Measurements from ENCODE around the gene POLA1.

The POLA1 gene

DNA sequence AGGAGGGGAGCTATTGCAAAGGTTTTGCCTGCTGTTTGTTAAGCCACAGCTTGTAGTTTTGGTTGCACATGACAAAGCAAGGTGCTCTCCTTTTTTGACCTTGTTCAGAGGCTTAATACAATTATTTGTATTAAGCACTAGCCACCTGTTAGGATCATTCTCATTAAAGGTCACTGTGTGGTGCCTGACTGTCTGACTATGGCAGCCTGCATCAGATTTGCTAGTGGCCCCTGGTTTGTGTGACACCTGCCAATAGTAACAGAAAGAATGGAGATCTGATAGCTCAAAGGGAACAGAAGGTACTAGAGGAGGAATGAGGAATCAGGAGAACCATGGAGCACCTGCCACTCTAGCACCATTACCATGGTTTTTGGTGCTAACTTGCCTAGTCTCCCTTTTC lies 102.5 kb downstream of the POLA1 start:
- TF ChIP-seq ZNF114 (tag by site-specific recombination; IDR thresholded peaks at IDR 0.05) (no peak), ZNF2 (tag by site-specific recombination; IDR thresholded peaks at IDR 0.05) (no peak), ZNF670 (tag by site-specific recombination; IDR thresholded peaks at IDR 0.05; ENCODE audit: low read depth) (no peak), EGR2 (tag by site-specific recombination; IDR thresholded peaks at IDR 0.05; ENCODE audit: low read depth) (no peak), ZNF768 (tag by site-specific recombination; IDR thresholded peaks at IDR 0.05) (no peak), ZNF555 (tag by site-specific recombination; conservative IDR thresholded peaks at IDR 0.05) (no peak), ZNF155 (tag by site-specific recombination; IDR thresholded peaks at IDR 0.05) (no peak), SALL2 (tag by site-specific recombination; IDR thresholded peaks at IDR 0.05; ENCODE audit: borderline replicate concordance) (no peak), ZBTB7A (tag by site-specific recombination; IDR thresholded peaks at IDR 0.05; ENCODE audit: low read depth) (no peak)
- TF ChIP-seq, protein P1, sequence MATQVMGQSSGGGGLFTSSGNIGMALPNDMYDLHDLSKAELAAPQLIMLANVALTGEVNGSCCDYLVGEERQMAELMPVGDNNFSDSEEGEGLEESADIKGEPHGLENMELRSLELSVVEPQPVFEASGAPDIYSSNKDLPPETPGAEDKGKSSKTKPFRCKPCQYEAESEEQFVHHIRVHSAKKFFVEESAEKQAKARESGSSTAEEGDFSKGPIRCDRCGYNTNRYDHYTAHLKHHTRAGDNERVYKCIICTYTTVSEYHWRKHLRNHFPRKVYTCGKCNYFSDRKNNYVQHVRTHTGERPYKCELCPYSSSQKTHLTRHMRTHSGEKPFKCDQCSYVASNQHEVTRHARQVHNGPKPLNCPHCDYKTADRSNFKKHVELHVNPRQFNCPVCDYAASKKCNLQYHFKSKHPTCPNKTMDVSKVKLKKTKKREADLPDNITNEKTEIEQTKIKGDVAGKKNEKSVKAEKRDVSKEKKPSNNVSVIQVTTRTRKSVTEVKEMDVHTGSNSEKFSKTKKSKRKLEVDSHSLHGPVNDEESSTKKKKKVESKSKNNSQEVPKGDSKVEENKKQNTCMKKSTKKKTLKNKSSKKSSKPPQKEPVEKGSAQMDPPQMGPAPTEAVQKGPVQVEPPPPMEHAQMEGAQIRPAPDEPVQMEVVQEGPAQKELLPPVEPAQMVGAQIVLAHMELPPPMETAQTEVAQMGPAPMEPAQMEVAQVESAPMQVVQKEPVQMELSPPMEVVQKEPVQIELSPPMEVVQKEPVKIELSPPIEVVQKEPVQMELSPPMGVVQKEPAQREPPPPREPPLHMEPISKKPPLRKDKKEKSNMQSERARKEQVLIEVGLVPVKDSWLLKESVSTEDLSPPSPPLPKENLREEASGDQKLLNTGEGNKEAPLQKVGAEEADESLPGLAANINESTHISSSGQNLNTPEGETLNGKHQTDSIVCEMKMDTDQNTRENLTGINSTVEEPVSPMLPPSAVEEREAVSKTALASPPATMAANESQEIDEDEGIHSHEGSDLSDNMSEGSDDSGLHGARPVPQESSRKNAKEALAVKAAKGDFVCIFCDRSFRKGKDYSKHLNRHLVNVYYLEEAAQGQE (tag by site-specific recombination; IDR thresholded peaks at IDR 0.05), result no peak
- TF ChIP-seq, protein P2, sequence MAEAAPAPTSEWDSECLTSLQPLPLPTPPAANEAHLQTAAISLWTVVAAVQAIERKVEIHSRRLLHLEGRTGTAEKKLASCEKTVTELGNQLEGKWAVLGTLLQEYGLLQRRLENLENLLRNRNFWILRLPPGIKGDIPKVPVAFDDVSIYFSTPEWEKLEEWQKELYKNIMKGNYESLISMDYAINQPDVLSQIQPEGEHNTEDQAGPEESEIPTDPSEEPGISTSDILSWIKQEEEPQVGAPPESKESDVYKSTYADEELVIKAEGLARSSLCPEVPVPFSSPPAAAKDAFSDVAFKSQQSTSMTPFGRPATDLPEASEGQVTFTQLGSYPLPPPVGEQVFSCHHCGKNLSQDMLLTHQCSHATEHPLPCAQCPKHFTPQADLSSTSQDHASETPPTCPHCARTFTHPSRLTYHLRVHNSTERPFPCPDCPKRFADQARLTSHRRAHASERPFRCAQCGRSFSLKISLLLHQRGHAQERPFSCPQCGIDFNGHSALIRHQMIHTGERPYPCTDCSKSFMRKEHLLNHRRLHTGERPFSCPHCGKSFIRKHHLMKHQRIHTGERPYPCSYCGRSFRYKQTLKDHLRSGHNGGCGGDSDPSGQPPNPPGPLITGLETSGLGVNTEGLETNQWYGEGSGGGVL (tag by site-specific recombination; IDR thresholded peaks at IDR 0.05), result no peak
- peaks cover 0 to 30% of the 10 kb centered on the region in 2 experiments for H3K36me3 ChIP-seq (ENCODE audit: control insufficient read depth in 2 of 2, insufficient read depth in 1 of 2, low read length in 2 of 2)
- no peaks in the 10 kb centered on the region for H3K4me1 ChIP-seq (ENCODE audit: control insufficient read depth, insufficient read depth, low read length)
- CTCF ChIA-PET, result interaction anchor here (0.7 kb wide), 1 partner anchor 19 kb away, joined by 3 read pairs; no protein-coding TSS in a partner anchor
- H3K9me3 ChIP-seq (ENCODE audit: control insufficient read depth, insufficient read depth, low read depth, low read length), result no peaks in the 10 kb centered on the region
- POLR2A ChIA-PET, result no interaction called here
- H3K27ac ChIP-seq (ENCODE audit: extremely low read depth, low read depth, low read length), result no peak overlapping the region
- H3K4me3 ChIP-seq (ENCODE audit: low read depth, low read length), result no peak overlapping the region

GRCh38 chrX:24799078-24799477 lies 105.4 kb downstream of the POLA1 start:
- ChIA-PET CTCF (interaction anchor here (0.6 kb wide), 1 partner anchor 104 kb away, joined by 3 read pairs; no protein-coding TSS in a partner anchor), POLR2A (no interaction called here)
- H3K36me3 ChIP-seq (ENCODE audit: control insufficient read depth in 2 of 2, insufficient read depth in 1 of 2, low read length in 2 of 2), result peaks cover 0 to 29% of the 10 kb centered on the region in 2 experiments
- no peak overlapping the region for H3K27ac ChIP-seq (ENCODE audit: extremely low read depth, low read depth, low read length)
- H3K4me1 ChIP-seq (ENCODE audit: control insufficient read depth, insufficient read depth, low read length), result no peaks in the 10 kb centered on the region
- TF ChIP-seq, protein P3, sequence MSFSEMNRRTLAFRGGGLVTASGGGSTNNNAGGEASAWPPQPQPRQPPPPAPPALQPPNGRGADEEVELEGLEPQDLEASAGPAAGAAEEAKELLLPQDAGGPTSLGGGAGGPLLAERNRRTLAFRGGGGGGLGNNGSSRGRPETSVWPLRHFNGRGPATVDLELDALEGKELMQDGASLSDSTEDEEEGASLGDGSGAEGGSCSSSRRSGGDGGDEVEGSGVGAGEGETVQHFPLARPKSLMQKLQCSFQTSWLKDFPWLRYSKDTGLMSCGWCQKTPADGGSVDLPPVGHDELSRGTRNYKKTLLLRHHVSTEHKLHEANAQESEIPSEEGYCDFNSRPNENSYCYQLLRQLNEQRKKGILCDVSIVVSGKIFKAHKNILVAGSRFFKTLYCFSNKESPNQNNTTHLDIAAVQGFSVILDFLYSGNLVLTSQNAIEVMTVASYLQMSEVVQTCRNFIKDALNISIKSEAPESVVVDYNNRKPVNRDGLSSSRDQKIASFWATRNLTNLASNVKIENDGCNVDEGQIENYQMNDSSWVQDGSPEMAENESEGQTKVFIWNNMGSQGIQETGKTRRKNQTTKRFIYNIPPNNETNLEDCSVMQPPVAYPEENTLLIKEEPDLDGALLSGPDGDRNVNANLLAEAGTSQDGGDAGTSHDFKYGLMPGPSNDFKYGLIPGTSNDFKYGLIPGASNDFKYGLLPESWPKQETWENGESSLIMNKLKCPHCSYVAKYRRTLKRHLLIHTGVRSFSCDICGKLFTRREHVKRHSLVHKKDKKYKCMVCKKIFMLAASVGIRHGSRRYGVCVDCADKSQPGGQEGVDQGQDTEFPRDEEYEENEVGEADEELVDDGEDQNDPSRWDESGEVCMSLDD (tag by site-specific recombination; IDR thresholded peaks at IDR 0.05), result no peak
- no peaks in the 10 kb centered on the region for H3K9me3 ChIP-seq (ENCODE audit: control insufficient read depth, insufficient read depth, low read depth, low read length)
- no peak overlapping the region for H3K4me3 ChIP-seq (ENCODE audit: low read depth, low read length)

GRCh38 chrX:24799565-24799964 lies 105.8 kb downstream of the POLA1 start:
- no peak overlapping the region for H3K4me3 ChIP-seq (ENCODE audit: low read depth, low read length)
- no peaks in the 10 kb centered on the region for H3K4me1 ChIP-seq (ENCODE audit: control insufficient read depth, insufficient read depth, low read length)
- no peaks in the 10 kb centered on the region for H3K9me3 ChIP-seq (ENCODE audit: control insufficient read depth, insufficient read depth, low read depth, low read length)
- no peak overlapping the region for H3K27ac ChIP-seq (ENCODE audit: extremely low read depth, low read depth, low read length)
- TF ChIP-seq, protein P4, sequence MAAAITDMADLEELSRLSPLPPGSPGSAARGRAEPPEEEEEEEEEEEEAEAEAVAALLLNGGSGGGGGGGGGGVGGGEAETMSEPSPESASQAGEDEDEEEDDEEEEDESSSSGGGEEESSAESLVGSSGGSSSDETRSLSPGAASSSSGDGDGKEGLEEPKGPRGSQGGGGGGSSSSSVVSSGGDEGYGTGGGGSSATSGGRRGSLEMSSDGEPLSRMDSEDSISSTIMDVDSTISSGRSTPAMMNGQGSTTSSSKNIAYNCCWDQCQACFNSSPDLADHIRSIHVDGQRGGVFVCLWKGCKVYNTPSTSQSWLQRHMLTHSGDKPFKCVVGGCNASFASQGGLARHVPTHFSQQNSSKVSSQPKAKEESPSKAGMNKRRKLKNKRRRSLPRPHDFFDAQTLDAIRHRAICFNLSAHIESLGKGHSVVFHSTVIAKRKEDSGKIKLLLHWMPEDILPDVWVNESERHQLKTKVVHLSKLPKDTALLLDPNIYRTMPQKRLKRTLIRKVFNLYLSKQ (tag by site-specific recombination; IDR thresholded peaks at IDR 0.05; ENCODE audit: borderline replicate concordance), result no peak
- ChIA-PET POLR2A (no interaction called here), CTCF (interaction anchor here (0.6 kb wide), 1 partner anchor 103 kb away, joined by 3 read pairs; no protein-coding TSS in a partner anchor)
- peaks cover 0 to 29% of the 10 kb centered on the region in 2 experiments for H3K36me3 ChIP-seq (ENCODE audit: control insufficient read depth in 2 of 2, insufficient read depth in 1 of 2, low read length in 2 of 2)
